Psoas muscle (tissue), 8 donors: Measurements from ENCODE around the gene PARVA. TPM values are rescaled to one million over a fixed set of nuclear protein-coding genes. Genes with fewer than 3 reads are reported as not detected.
"Not testable (repeated sequence)": the region's sequence is repeated elsewhere in the genome, so short reads cannot be mapped to it uniquely, and the experiment has no call there.

Experiments
- ATAC-seq, 4 donors: fragments of 200-7000 bp; cut with Tn5 transposase; one replicate each; pipeline ENCODE4 v1.9.1; 2020; ENCODE audit warnings: moderate library complexity in 3 of 4, mild to moderate bottlenecking in 2 of 4
- DNase-seq, 2 donors: peaks; one replicate each; pipeline ENCODE4 v3.0.0-alpha.2; 2020
- H3K27ac ChIP-seq: fragments of 200-600 bp; one replicate; pipeline ENCODE4 v1.8.0; 2022
- H3K27me3 ChIP-seq, 3 donors: fragments of 200-600 bp in 1 of 3; one replicate each; pipeline versions ENCODE4 v1.6.1 to v1.8.0; 2013 to 2022; ENCODE audit warnings: low read length in 2 of 3, mild to moderate bottlenecking in 2 of 3, moderate library complexity in 1 of 3; ENCODE audit not compliant: insufficient read depth in 3 of 3
- H3K36me3 ChIP-seq, 2 donors: fragments of 200-600 bp in 1 of 2; one replicate each; pipeline versions ENCODE4 v1.6.1 to v1.8.0; 2013 to 2022; ENCODE audit warnings: low read depth in 1 of 2, mild to moderate bottlenecking in 1 of 2, moderate library complexity in 1 of 2; ENCODE audit not compliant: insufficient read depth in 1 of 2
- H3K4me1 ChIP-seq: fragments of 200-600 bp; one replicate; pipeline ENCODE4 v1.8.0; 2022
- H3K4me3 ChIP-seq: fragments of 200-600 bp; one replicate; pipeline ENCODE4 v1.8.0; 2022; ENCODE audit warnings: mild to moderate bottlenecking
- H3K9me3 ChIP-seq: fragments of 200-600 bp; one replicate; pipeline ENCODE4 v1.8.0; 2022
- CTCF ChIP-seq: fragments of 200-600 bp; IDR thresholded peaks from one replicate; pipeline ENCODE4 v1.8.0; 2022; ENCODE audit warnings: antibody characterized with exemption
- WGBS, 3 donors: extraction: QIAGEN DNeasy Blood & Tissue Kit; methylation state at CpG; one replicate each; pipeline versions ENCODE4 v1.1.6 to v1.1.7; 2013; 5-methylcytosine and 5-hydroxymethylcytosine counted together
- intact Hi-C, 2 donors: fragments of 100-400 bp; cut with DNase I; formaldehyde crosslinking; loops; one replicate each; pipeline versions ENCODE4 v1.11.0 to v1.14.2; 2022
- polyA plus RNA-seq, 3 donors: library from polyadenylated mRNA; stranded (reverse); fragments of 200-250 nt; gene quantifications; one replicate each; pipeline ENCODE4 v1.2.3, GENCODE V29; 2013
- total RNA-seq, 4 donors: library from RNA; stranded (reverse); fragmentation: NEBNext Ultra II Directional in 2 of 4; extraction: Animal tissue kit (Norgen Biotek cat#: 25700) in 2 of 4; gene quantifications; one replicate each; pipeline versions ENCODE4 v1.2.1 to v1.2.4, GENCODE V29; 2021 to 2023
- donor health status: healthy with polysubstance abuse.
- donor health status: DM: no; HTN: no; CAD: no; lungs with moderate emphysema.
- donor health status: Bipolar disorder and iron deficiency.
- donor health status: healthy.
- donor health status: DM: yes; HTN: yes; CAD: no.
- donor health status: DM: no; HTN: no; CAD: no.
- donor health status: DM: no; HTN: no; CAD: no.
- donor health status: DM: yes; HTN: yes; CAD: no.

PARVA gene
- total and polyA plus RNA-seq, 7 donors, result 4.4 to 22.7 (median 8.5) TPM

GRCh38 chr11:12356944-12357655 is 20.3 kb upstream of the PARVA start:
- intact Hi-C loops, result no loop called here
- WGBS, 3 donors, result 80 to 86% (median 81%) methylated on average over 4 of the region's 4 CpGs

GRCh38 chr11:12357697-12358096 is 19.7 kb upstream of the PARVA start:
- H3K27me3 ChIP-seq, DNase-seq, intact Hi-C loops, H3K4me1 ChIP-seq, H3K9me3 ChIP-seq, ATAC-seq, H3K4me3 ChIP-seq, H3K27ac ChIP-seq, H3K36me3 ChIP-seq: not testable (repeated sequence)
- 64 to 94% (median 86%) methylated on average over 3 of the region's 3 CpGs for WGBS, 3 donors

More at GRCh38 chr11:12356944-12357655, 20.3 kb upstream of the PARVA start:
- no peak overlapping the region for H3K27ac ChIP-seq
- H3K27me3 ChIP-seq, result no peaks in the 10 kb centered on the region
- TF ChIP-seq CTCF, result no peak
- H3K4me3 ChIP-seq, result no peak overlapping the region
- no peaks in the 10 kb centered on the region for H3K9me3 ChIP-seq
- no peak for ATAC-seq
- no peak for DNase-seq
- H3K36me3 ChIP-seq, result no peaks in the 10 kb centered on the region
- H3K4me1 ChIP-seq, result no peaks in the 10 kb centered on the region

- H3K9me3 ChIP-seq, result no peaks in the 10 kb centered on the region
- H3K27ac ChIP-seq, result no peak overlapping the region
- no peak overlapping the region for H3K4me3 ChIP-seq
- TF ChIP-seq CTCF, result no peak
- ATAC-seq (no peak), DNase-seq (no peak)
- intact Hi-C loops, result no loop called here
- H3K36me3 ChIP-seq, result no peaks in the 10 kb centered on the region
- no peaks in the 10 kb centered on the region for H3K4me1 ChIP-seq
- 61 to 63% (median 63%) methylated on average over 12 of the region's 12 CpGs for WGBS, 3 donors
- no peaks in the 10 kb centered on the region for H3K27me3 ChIP-seq
Measured at GRCh38 chr11:12358302-12359188, 18.8 kb upstream of the PARVA start.

GRCh38 chr11:12359761-12360160 is 17.6 kb upstream of the PARVA start:
- Histone ChIP-seq H3K27me3 (no peaks in the 10 kb centered on the region), H3K9me3 (no peaks in the 10 kb centered on the region), H3K4me1 (no peaks in the 10 kb centered on the region), H3K27ac (no peak overlapping the region), H3K36me3 (no peaks in the 10 kb centered on the region), H3K4me3 (no peak overlapping the region)
- ATAC-seq (no peak), DNase-seq (no peak)
- intact Hi-C loops, result no loop called here
- WGBS, 3 donors, result 95 to 97% (median 97%) methylated on average over 5 of the region's 5 CpGs
- no peak for TF ChIP-seq CTCF

- WGBS, 3 donors, result 49 to 63% (median 60%) methylated on average over 3 of the region's 3 CpGs
Measured at GRCh38 chr11:12361682-12362081, 15.7 kb upstream of the PARVA start.

More at GRCh38 chr11:12361682-12362081, 15.7 kb upstream of the PARVA start:
- intact Hi-C loops, result no loop called here
- TF ChIP-seq CTCF, result no peak
- Histone ChIP-seq H3K9me3 (no peaks in the 10 kb centered on the region), H3K27me3 (no peaks in the 10 kb centered on the region), H3K4me3 (no peak overlapping the region), H3K27ac (no peak overlapping the region), H3K36me3 (no peaks in the 10 kb centered on the region), H3K4me1 (no peaks in the 10 kb centered on the region)
- DNase-seq, result no peak
- ATAC-seq, result no peak
